NOMO-1 treated with dmso at 0.1 percent for 144 hours (cell line): ENCODE data around the gene ASAH2B.
"Not testable (repeated sequence)": the region's sequence is repeated elsewhere in the genome, so short reads cannot be mapped to it uniquely, and the experiment has no call there.

Experiments
- DNase-seq: peaks from one replicate; lab custom pipeline; 2025; ENCODE audit not compliant: unreplicated experiment; lab: John Stamatoyannopoulos, UW

ASAH2B gene

GRCh38 chr10:50739618-50740292 is at the start of gene ASAH2B:
Gene ASAH2B, plus strand, starts transcription at chr10:50739936. Its CDS starts 5,195 bp downstream, at chr10:50745131.
- DNase-seq: no peak

- DNase-seq: not testable (repeated sequence)
These were observed 41.9 kb upstream of the ASAH2B start for GRCh38 chr10:50697819-50698218.

- DNase-seq: not testable (repeated sequence)
These were observed 37.8 kb upstream of the ASAH2B start for GRCh38 chr10:50701947-50702346.

GRCh38 chr10:50702997-50703396 is 36.7 kb upstream of the ASAH2B start:
- DNase-seq: not testable (repeated sequence)

- DNase-seq: not testable (repeated sequence)
These were observed 35.2 kb upstream of the ASAH2B start for GRCh38 chr10:50704436-50705079.

GRCh38 chr10:50706006-50706405 is 33.7 kb upstream of the ASAH2B start:
- DNase-seq: not testable (repeated sequence)

GRCh38 chr10:50710241-50710640 is 29.5 kb upstream of the ASAH2B start:
- DNase-seq: not testable (repeated sequence)

GRCh38 chr10:50723812-50724211 is 15.9 kb upstream of the ASAH2B start:
- not testable (repeated sequence) for DNase-seq

GRCh38 chr10:50728112-50728511 is 11.6 kb upstream of the ASAH2B start:
- not testable (repeated sequence) for DNase-seq

GRCh38 chr10:50738987-50739617 is 634 bp upstream of the ASAH2B start:
- DNase-seq: not testable (repeated sequence)

- no peak for DNase-seq
These were observed 535 bp downstream of the ASAH2B start for GRCh38 chr10:50740293-50740648.

GRCh38 chr10:50742820-50743219 is 3.1 kb downstream of the ASAH2B start:
- not testable (repeated sequence) for DNase-seq

- DNase-seq: not testable (repeated sequence)
These were observed 27.2 kb downstream of the ASAH2B start for GRCh38 chr10:50766774-50767513.

- DNase-seq: not testable (repeated sequence)
These were observed 32.3 kb downstream of the ASAH2B start for GRCh38 chr10:50772042-50772441.

GRCh38 chr10:50774868-50775267 is 35.1 kb downstream of the ASAH2B start:
- DNase-seq: not testable (repeated sequence)

- DNase-seq: not testable (repeated sequence)
These were observed 40.3 kb downstream of the ASAH2B start for GRCh38 chr10:50780036-50780435.

- DNase-seq: not testable (repeated sequence)
These were observed 42.3 kb downstream of the ASAH2B start for GRCh38 chr10:50782017-50782416.

GRCh38 chr10:50787962-50788361 is 48.2 kb downstream of the ASAH2B start:
- DNase-seq: not testable (repeated sequence)

- DNase-seq: no peak
These were observed 49.5 kb downstream of the ASAH2B start for GRCh38 chr10:50788951-50789945.

- DNase-seq: no peak
These were observed 54.8 kb downstream of the ASAH2B start for GRCh38 chr10:50794490-50794889.
